SK-N-SH (cell line): ENCODE measurements around the gene OR2H1.

ENCODE experiments used
- CHD2 ChIP-seq: fragments of 150-350 bp; IDR thresholded peaks from 2 replicates; pipeline ENCODE4 v1.6.1; 2018; ENCODE audit warnings: low read length; ENCODE audit not compliant: partially characterized antibody
- EP300 ChIP-seq, 2 experiments: IDR thresholded peaks; 2 replicates each; pipeline versions ENCODE4 v1.4.0 to v1.6.1; 2012; ENCODE audit warnings: borderline replicate concordance in 1 of 2, low read depth in 1 of 2, low read length in 1 of 2
- EZH2phosphoT487 ChIP-seq: fragments of 200-600 bp; sonication (generic); IDR thresholded peaks from 2 replicates; pipeline ENCODE4 v1.6.1; 2017; ENCODE audit warnings: low read depth, mixed run types, mild to moderate bottlenecking, antibody characterized with exemption, moderate library complexity, borderline replicate concordance
- FOXJ3 ChIP-seq: sonication (generic); formaldehyde crosslinking; IDR thresholded peaks from 2 replicates; pipeline ENCODE4 v1.5.1; 2020; ENCODE audit warnings: mild to moderate bottlenecking, missing genetic modification reagents
- FOXM1 ChIP-seq: IDR thresholded peaks from 2 replicates; pipeline ENCODE4 v1.4.0; 2012; ENCODE audit warnings: low read depth, mild to moderate bottlenecking
- GABPA ChIP-seq: IDR thresholded peaks from 2 replicates; pipeline ENCODE4 v1.4.0; 2012; ENCODE audit warnings: low read depth, mild to moderate bottlenecking
- POLR2AphosphoS5 ChIP-seq: IDR thresholded peaks from 2 replicates; pipeline ENCODE4 v1.6.1; 2012; ENCODE audit warnings: low read depth, low read length
- RAD21 ChIP-seq: IDR thresholded peaks from 2 replicates; pipeline ENCODE4 v1.6.1; 2012; ENCODE audit warnings: mild to moderate bottlenecking, low read length
- TEAD4 ChIP-seq: IDR thresholded peaks from 2 replicates; pipeline ENCODE4 v1.4.0; 2012; ENCODE audit warnings: mild to moderate bottlenecking, borderline replicate concordance; ENCODE audit not compliant: insufficient read depth
- TF ChIP-seq, protein P1 (sequence below): IDR thresholded peaks from 2 replicates; pipeline ENCODE4 v1.4.0; 2012; ENCODE audit warnings: low read depth
- TF ChIP-seq, protein P2 (sequence below): fragments of 150-350 bp; IDR thresholded peaks from 2 replicates; pipeline ENCODE4 v1.6.1; 2017; ENCODE audit warnings: antibody characterized with exemption, low read length, low read depth, borderline replicate concordance
- TF ChIP-seq, protein P3 (sequence below): fragments of 200-600 bp; sonication (generic); IDR thresholded peaks from 2 replicates; pipeline ENCODE4 v1.6.1; 2017; ENCODE audit warnings: antibody characterized with exemption, mild to moderate bottlenecking, moderate library complexity

DNA sequence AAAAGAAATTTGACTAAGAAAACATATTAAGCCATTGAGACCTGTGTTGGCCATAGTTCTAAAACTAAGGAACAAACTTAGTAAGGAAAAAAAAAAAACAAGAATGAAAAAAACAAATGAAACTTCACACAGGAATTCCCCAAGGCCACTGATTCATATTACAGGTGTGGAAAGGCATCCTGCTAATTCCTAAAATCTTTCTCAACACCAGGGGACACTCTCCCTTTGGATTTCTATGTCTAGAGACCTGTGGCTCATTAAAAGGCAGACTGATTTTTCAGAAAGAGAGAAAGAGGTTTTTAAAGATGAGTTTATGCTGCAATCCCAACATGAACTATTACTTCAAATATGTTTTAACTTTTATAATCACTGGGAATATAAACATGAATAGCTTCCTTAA is 42.4 kb upstream of the OR2H1 start, which contains the start of gene OR12D1:
- TF ChIP-seq CHD2, result no peak
- TF ChIP-seq EP300 (IDR thresholded peaks at IDR 0.05; ENCODE audit: borderline replicate concordance in 1 of 2, low read depth in 1 of 2, low read length in 1 of 2), result no peak
- TF ChIP-seq, protein P1, sequence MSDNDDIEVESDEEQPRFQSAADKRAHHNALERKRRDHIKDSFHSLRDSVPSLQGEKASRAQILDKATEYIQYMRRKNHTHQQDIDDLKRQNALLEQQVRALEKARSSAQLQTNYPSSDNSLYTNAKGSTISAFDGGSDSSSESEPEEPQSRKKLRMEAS, result no peak
- TF ChIP-seq EZH2phosphoT487, result no peak
- TF ChIP-seq, protein P2, sequence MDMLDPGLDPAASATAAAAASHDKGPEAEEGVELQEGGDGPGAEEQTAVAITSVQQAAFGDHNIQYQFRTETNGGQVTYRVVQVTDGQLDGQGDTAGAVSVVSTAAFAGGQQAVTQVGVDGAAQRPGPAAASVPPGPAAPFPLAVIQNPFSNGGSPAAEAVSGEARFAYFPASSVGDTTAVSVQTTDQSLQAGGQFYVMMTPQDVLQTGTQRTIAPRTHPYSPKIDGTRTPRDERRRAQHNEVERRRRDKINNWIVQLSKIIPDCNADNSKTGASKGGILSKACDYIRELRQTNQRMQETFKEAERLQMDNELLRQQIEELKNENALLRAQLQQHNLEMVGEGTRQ, result no peak
- TF ChIP-seq, protein P3, sequence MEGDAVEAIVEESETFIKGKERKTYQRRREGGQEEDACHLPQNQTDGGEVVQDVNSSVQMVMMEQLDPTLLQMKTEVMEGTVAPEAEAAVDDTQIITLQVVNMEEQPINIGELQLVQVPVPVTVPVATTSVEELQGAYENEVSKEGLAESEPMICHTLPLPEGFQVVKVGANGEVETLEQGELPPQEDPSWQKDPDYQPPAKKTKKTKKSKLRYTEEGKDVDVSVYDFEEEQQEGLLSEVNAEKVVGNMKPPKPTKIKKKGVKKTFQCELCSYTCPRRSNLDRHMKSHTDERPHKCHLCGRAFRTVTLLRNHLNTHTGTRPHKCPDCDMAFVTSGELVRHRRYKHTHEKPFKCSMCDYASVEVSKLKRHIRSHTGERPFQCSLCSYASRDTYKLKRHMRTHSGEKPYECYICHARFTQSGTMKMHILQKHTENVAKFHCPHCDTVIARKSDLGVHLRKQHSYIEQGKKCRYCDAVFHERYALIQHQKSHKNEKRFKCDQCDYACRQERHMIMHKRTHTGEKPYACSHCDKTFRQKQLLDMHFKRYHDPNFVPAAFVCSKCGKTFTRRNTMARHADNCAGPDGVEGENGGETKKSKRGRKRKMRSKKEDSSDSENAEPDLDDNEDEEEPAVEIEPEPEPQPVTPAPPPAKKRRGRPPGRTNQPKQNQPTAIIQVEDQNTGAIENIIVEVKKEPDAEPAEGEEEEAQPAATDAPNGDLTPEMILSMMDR, result peak; percentile 24; the same call in 1 of the 2 replicates
- TF ChIP-seq POLR2AphosphoS5, result no peak
- TF ChIP-seq FOXM1, result no peak
- no peak for TF ChIP-seq FOXJ3 (CRISPR knock-in tag)
- no peak for TF ChIP-seq GABPA
- no peak for TF ChIP-seq RAD21
- no peak for TF ChIP-seq TEAD4
